ENCODE measurements around the gene NFIA.

The NFIA gene

DNA sequence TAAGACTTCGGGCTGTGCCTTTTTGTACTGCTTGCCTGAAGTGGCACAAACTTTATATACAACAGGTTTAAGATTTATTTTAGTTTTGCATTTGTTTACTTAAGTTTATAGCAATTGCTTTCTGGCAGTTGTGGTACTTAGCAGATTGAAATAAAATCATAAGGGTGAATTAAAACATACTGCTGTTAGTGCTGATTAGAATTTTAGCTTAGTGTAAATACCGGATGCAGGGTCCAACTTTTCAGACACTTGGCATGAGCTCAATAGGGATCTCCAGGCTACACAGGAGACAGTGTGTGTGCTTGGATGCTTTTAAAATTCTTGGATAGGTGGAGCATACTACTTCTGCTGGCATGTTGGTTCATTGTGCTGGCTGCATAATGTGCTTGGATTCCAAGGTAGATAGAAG is 159.6 kb downstream of the NFIA start:
- Histone ChIP-seq H3K4me3 (ENCODE audit: low read length, poor library complexity, severe bottlenecking) (no peak overlapping the region), H3K4me2 (ENCODE audit: low read depth, low read length, poor library complexity, severe bottlenecking) (no peak overlapping the region), H4K20me1 (ENCODE audit: insufficient read depth, low read length, poor library complexity, severe bottlenecking) (no peaks in the 10 kb centered on the region), H3K79me2 (ENCODE audit: insufficient read depth, low read length) (no peaks in the 10 kb centered on the region), H3K36me3 (ENCODE audit: insufficient read depth, low read length) (no peaks in the 10 kb centered on the region), H3K9ac (ENCODE audit: low read depth, low read length, poor library complexity, severe bottlenecking) (no peak overlapping the region), H3K4me1 (ENCODE audit: insufficient read depth, low read length, poor library complexity, severe bottlenecking) (peaks cover 18% of the 10 kb centered on the region), H3K27me3 (ENCODE audit: insufficient read depth, low read length, poor library complexity, severe bottlenecking) (no peaks in the 10 kb centered on the region), H2AFZ (ENCODE audit: low read length) (no peak overlapping the region), H3K9me3 (ENCODE audit: insufficient read depth, low read depth, low read length) (no peaks in the 10 kb centered on the region), H3K9me2 (replicated peaks; ENCODE audit: low read depth, low read length) (no peaks in the 10 kb centered on the region), H3F3A (ENCODE audit: low read depth) (no peaks in the 10 kb centered on the region)
- TF ChIP-seq, protein P1, sequence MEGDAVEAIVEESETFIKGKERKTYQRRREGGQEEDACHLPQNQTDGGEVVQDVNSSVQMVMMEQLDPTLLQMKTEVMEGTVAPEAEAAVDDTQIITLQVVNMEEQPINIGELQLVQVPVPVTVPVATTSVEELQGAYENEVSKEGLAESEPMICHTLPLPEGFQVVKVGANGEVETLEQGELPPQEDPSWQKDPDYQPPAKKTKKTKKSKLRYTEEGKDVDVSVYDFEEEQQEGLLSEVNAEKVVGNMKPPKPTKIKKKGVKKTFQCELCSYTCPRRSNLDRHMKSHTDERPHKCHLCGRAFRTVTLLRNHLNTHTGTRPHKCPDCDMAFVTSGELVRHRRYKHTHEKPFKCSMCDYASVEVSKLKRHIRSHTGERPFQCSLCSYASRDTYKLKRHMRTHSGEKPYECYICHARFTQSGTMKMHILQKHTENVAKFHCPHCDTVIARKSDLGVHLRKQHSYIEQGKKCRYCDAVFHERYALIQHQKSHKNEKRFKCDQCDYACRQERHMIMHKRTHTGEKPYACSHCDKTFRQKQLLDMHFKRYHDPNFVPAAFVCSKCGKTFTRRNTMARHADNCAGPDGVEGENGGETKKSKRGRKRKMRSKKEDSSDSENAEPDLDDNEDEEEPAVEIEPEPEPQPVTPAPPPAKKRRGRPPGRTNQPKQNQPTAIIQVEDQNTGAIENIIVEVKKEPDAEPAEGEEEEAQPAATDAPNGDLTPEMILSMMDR (conservative IDR thresholded peaks at IDR 0.05; ENCODE audit: low read length): no peak
- no peak for TF ChIP-seq EZH2phosphoT487 (IDR thresholded peaks at IDR 0.05; ENCODE audit: borderline replicate concordance)

DNA sequence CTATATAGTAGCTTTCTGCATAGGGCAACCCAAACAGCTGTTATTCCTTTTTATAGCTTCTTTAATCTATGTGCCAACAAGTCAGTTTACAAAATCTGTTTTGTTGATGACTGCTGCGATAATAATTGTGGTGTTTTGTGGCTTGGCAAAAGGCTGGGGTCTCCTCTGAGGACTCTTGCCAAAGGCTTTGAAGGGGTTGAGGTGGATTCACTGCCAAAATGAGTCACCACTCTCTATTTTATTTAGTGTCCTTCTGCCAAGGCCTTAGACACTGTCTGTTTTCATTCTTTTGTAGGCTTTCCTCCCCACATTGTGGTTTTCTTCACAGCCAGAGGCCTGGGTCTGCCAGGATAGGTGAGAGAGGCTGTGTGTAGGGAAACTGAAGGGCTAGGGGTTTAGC is 161.8 kb downstream of the NFIA start:
- no peaks in the 10 kb centered on the region for H3K27me3 ChIP-seq (ENCODE audit: insufficient read depth, low read length, poor library complexity, severe bottlenecking)
- H3K79me2 ChIP-seq (ENCODE audit: insufficient read depth, low read length): no peaks in the 10 kb centered on the region
- H4K20me1 ChIP-seq (ENCODE audit: insufficient read depth, low read length, poor library complexity, severe bottlenecking): no peaks in the 10 kb centered on the region
- H3K9me2 ChIP-seq (replicated peaks; ENCODE audit: low read depth, low read length): no peaks in the 10 kb centered on the region
- no peaks in the 10 kb centered on the region for H3K36me3 ChIP-seq (ENCODE audit: insufficient read depth, low read length)
- 0 out of 2 replicates have a peak, but pooled peaks have one; percentile 23 for TF ChIP-seq EZH2phosphoT487 (IDR thresholded peaks at IDR 0.05; ENCODE audit: borderline replicate concordance)
- TF ChIP-seq, protein P1 (conservative IDR thresholded peaks at IDR 0.05; ENCODE audit: low read length): no peak
- no peak overlapping the region for H3K4me3 ChIP-seq (ENCODE audit: low read length, poor library complexity, severe bottlenecking)
- H3K4me1 ChIP-seq (ENCODE audit: insufficient read depth, low read length, poor library complexity, severe bottlenecking): peaks cover 18% of the 10 kb centered on the region
- H3K4me2 ChIP-seq (ENCODE audit: low read depth, low read length, poor library complexity, severe bottlenecking): peak overlapping the region; percentile 25
- no peaks in the 10 kb centered on the region for H3K9me3 ChIP-seq (ENCODE audit: insufficient read depth, low read depth, low read length)
- H3K9ac ChIP-seq (ENCODE audit: low read depth, low read length, poor library complexity, severe bottlenecking): no peak overlapping the region
- H3F3A ChIP-seq (ENCODE audit: low read depth): no peaks in the 10 kb centered on the region
- H2AFZ ChIP-seq (ENCODE audit: low read length): no peak overlapping the region

DNA sequence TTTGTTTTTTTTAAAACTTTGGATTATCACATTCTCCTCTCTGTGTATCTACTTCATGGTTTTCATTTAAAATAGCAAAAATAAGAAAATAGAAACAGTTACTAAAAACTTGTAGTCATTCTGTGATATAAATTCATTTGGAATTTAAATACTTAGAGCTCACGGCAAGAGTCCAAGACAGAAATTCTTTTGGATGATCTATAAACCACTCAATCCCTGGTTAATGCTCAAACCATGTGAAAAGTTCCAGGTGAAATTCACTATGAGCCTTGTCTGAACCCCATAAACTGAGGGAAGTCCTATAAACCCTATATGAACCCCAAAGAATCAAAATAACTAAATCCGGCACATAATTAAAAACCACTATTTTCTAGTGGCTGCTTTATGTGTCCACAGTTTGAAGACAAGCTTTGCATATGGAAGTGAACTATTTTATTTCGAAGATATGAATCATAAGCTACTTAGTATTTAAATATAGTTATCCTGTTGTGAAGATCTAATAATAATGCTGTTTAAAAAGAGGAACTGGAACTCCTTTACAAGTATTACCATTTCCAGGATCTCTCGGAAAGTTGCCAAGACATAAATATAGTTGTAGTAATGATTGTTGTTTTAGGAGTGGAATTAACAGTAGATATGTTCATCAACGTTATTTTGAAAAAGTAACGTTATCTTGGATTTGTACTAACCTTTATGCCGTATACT is 163.5 kb downstream of the NFIA start:
- TF ChIP-seq, protein P1 (conservative IDR thresholded peaks at IDR 0.05; ENCODE audit: low read length): no peak
- no peak for TF ChIP-seq EZH2phosphoT487 (IDR thresholded peaks at IDR 0.05; ENCODE audit: borderline replicate concordance)
- Histone ChIP-seq H3K9me2 (replicated peaks; ENCODE audit: low read depth, low read length) (no peaks in the 10 kb centered on the region), H3K27me3 (ENCODE audit: insufficient read depth, low read length, poor library complexity, severe bottlenecking) (no peaks in the 10 kb centered on the region), H3K4me3 (ENCODE audit: low read length, poor library complexity, severe bottlenecking) (no peak overlapping the region), H3K79me2 (ENCODE audit: insufficient read depth, low read length) (no peaks in the 10 kb centered on the region), H3K36me3 (ENCODE audit: insufficient read depth, low read length) (no peaks in the 10 kb centered on the region), H3K4me2 (ENCODE audit: low read depth, low read length, poor library complexity, severe bottlenecking) (no peak overlapping the region), H3F3A (ENCODE audit: low read depth) (no peaks in the 10 kb centered on the region), H3K9me3 (ENCODE audit: insufficient read depth, low read depth, low read length) (no peaks in the 10 kb centered on the region), H4K20me1 (ENCODE audit: insufficient read depth, low read length, poor library complexity, severe bottlenecking) (no peaks in the 10 kb centered on the region), H3K9ac (ENCODE audit: low read depth, low read length, poor library complexity, severe bottlenecking) (no peak overlapping the region), H3K4me1 (ENCODE audit: insufficient read depth, low read length, poor library complexity, severe bottlenecking) (peaks cover 18% of the 10 kb centered on the region), H2AFZ (ENCODE audit: low read length) (no peak overlapping the region)

All from Loucy (cell line).